ENCODE data around the gene RGS5. TPM values are rescaled to one million over a fixed set of nuclear protein-coding genes. Genes with fewer than 3 reads are reported as not detected.

Gene RGS5
- total and polyA plus RNA-seq, 2 experiments from 2014 or later: 23.4 to 48.3 TPM

GRCh38 chr1:163170331-163170730 lies 32.4 kb downstream of the RGS5 start (continued):
- TF ChIP-seq CTCF (conservative IDR thresholded peaks at IDR 0.05; ENCODE audit: low read depth in 2 of 2): no peak
- no peak for TF ChIP-seq ZNF331 (CRISPR knock-in tag; IDR thresholded peaks at IDR 0.05; ENCODE audit: low read depth)
- no peak for TF ChIP-seq EZH2 (IDR thresholded peaks at IDR 0.05; ENCODE audit: low read depth, unreplicated experiment)
- no peak for TF ChIP-seq NANOG (IDR thresholded peaks at IDR 0.05; ENCODE audit: borderline replicate concordance)
- no peak for TF ChIP-seq JUNB (IDR thresholded peaks at IDR 0.05; ENCODE audit: unreplicated experiment)

- Mint-ChIP-seq H3K9me3 (no peaks in the 10 kb centered on the region), H3K27ac (no peak overlapping the region), H3K4me3 (no peak overlapping the region), H3K27me3 (ENCODE audit: insufficient read depth, low read depth, poor library complexity) (no peaks in the 10 kb centered on the region), H3K36me3 (ENCODE audit: low read depth) (peaks cover 5% of the 10 kb centered on the region; the same call in 2 of the 3 replicates), H3K4me1 (peaks cover 26% of the 10 kb centered on the region)
- Histone ChIP-seq H3K79me2 (replicated peaks; ENCODE audit: insufficient read depth) (no peaks in the 10 kb centered on the region), H3K27ac (ENCODE audit: low read depth) (no peak overlapping the region), H4K20me1 (replicated peaks; ENCODE audit: insufficient read depth) (no peaks in the 10 kb centered on the region), H3K27me3 (ENCODE audit: insufficient read depth) (no peaks in the 10 kb centered on the region), H3K9me2 (ENCODE audit: insufficient read depth) (no peaks in the 10 kb centered on the region), H3K4me1 (ENCODE audit: insufficient read depth) (peaks cover 20% of the 10 kb centered on the region), H3F3A (replicated peaks; ENCODE audit: low read depth) (no peaks in the 10 kb centered on the region), H2AFZ (no peak overlapping the region), H3K4me3 (no peak overlapping the region), H3K4me2 (no peak overlapping the region), H3K36me3 (ENCODE audit: insufficient read depth) (no peaks in the 10 kb centered on the region)
- no peak for ATAC-seq
- DNase-seq (ENCODE audit: low spot score): no peak
- TF ChIP-seq ZNF114 (CRISPR knock-in tag; IDR thresholded peaks at IDR 0.05): no peak
- TF ChIP-seq, protein P1, sequence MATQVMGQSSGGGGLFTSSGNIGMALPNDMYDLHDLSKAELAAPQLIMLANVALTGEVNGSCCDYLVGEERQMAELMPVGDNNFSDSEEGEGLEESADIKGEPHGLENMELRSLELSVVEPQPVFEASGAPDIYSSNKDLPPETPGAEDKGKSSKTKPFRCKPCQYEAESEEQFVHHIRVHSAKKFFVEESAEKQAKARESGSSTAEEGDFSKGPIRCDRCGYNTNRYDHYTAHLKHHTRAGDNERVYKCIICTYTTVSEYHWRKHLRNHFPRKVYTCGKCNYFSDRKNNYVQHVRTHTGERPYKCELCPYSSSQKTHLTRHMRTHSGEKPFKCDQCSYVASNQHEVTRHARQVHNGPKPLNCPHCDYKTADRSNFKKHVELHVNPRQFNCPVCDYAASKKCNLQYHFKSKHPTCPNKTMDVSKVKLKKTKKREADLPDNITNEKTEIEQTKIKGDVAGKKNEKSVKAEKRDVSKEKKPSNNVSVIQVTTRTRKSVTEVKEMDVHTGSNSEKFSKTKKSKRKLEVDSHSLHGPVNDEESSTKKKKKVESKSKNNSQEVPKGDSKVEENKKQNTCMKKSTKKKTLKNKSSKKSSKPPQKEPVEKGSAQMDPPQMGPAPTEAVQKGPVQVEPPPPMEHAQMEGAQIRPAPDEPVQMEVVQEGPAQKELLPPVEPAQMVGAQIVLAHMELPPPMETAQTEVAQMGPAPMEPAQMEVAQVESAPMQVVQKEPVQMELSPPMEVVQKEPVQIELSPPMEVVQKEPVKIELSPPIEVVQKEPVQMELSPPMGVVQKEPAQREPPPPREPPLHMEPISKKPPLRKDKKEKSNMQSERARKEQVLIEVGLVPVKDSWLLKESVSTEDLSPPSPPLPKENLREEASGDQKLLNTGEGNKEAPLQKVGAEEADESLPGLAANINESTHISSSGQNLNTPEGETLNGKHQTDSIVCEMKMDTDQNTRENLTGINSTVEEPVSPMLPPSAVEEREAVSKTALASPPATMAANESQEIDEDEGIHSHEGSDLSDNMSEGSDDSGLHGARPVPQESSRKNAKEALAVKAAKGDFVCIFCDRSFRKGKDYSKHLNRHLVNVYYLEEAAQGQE (IDR thresholded peaks at IDR 0.05; ENCODE audit: unreplicated experiment): no peak
- no peak for TF ChIP-seq EZH2 (IDR thresholded peaks at IDR 0.05; ENCODE audit: low read depth, unreplicated experiment)
- TF ChIP-seq EZH2phosphoT487 (IDR thresholded peaks at IDR 0.05; ENCODE audit: unreplicated experiment): no peak
- TF ChIP-seq, protein P2, sequence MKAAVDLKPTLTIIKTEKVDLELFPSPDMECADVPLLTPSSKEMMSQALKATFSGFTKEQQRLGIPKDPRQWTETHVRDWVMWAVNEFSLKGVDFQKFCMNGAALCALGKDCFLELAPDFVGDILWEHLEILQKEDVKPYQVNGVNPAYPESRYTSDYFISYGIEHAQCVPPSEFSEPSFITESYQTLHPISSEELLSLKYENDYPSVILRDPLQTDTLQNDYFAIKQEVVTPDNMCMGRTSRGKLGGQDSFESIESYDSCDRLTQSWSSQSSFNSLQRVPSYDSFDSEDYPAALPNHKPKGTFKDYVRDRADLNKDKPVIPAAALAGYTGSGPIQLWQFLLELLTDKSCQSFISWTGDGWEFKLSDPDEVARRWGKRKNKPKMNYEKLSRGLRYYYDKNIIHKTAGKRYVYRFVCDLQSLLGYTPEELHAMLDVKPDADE (IDR thresholded peaks at IDR 0.05): no peak
- TF ChIP-seq JUNB (IDR thresholded peaks at IDR 0.05; ENCODE audit: unreplicated experiment): no peak
- TF ChIP-seq POLR2AphosphoS5 (IDR thresholded peaks at IDR 0.05; ENCODE audit: low read depth): no peak
- no peak for TF ChIP-seq CREB1 (CRISPR knock-in tag; IDR thresholded peaks at IDR 0.05; ENCODE audit: low read depth)
- no peak for TF ChIP-seq NANOG (IDR thresholded peaks at IDR 0.05; ENCODE audit: borderline replicate concordance)
- no peak for TF ChIP-seq STAT1 (IDR thresholded peaks at IDR 0.05; ENCODE audit: unreplicated experiment)
- no peak for TF ChIP-seq ZNF331 (CRISPR knock-in tag; IDR thresholded peaks at IDR 0.05; ENCODE audit: low read depth)
- no peak for TF ChIP-seq ZNF462 (CRISPR knock-in tag; IDR thresholded peaks at IDR 0.05)
Measured at GRCh38 chr1:163169553-163169952, 33.2 kb downstream of the RGS5 start.
